Spleen (tissue), 7 donors: Measurements from ENCODE around the gene IL11RA.

Experiments
- CTCF ChIP-seq, 11 experiments: fragments of 200-600 bp in 7 of 11; fragments of 450-650 bp in 4 of 11; sonication (generic) in 4 of 11; IDR thresholded peaks in 8 of 11; conservative IDR thresholded peaks in 3 of 11; 1 replicate in 7 of 11; 2 replicates in 4 of 11; pipeline versions ENCODE4 v1.4.0 to v1.8.0; 2016 to 2021; ENCODE audit warnings: antibody characterized with exemption in 11 of 11, inconsistent platforms in 4 of 11, mild to moderate bottlenecking in 1 of 11
- POLR2A ChIP-seq, 3 donors: fragments of 450-650 bp; IDR thresholded peaks; one replicate each; pipeline ENCODE4 v1.5.1; 2017; ENCODE audit warnings: antibody characterized with exemption in 3 of 3, mild to moderate bottlenecking in 1 of 3
- donor health status: DM: no; HTN: no; CAD: no; lungs with moderate emphysema.
- donor health status: DM: no; HTN: no; CAD: no.
- donor health status: DM: no; HTN: no; CAD: no.

GRCh38 chr9:34606905-34607304 lies 45.1 kb upstream of the IL11RA start:
- TF ChIP-seq CTCF (IDR thresholded peaks at IDR 0.05 in 8 of 11, conservative IDR thresholded peaks at IDR 0.05 in 3 of 11) (no peak), POLR2A (IDR thresholded peaks at IDR 0.05) (no peak)
